ENCODE measurements around the gene RIMBP2. TPM values are rescaled to one million over a fixed set of nuclear protein-coding genes. Genes with fewer than 3 reads are reported as not detected.

Gene RIMBP2
- total RNA-seq, 1 donor from 2014 or later: 0.09 TPM

DNA sequence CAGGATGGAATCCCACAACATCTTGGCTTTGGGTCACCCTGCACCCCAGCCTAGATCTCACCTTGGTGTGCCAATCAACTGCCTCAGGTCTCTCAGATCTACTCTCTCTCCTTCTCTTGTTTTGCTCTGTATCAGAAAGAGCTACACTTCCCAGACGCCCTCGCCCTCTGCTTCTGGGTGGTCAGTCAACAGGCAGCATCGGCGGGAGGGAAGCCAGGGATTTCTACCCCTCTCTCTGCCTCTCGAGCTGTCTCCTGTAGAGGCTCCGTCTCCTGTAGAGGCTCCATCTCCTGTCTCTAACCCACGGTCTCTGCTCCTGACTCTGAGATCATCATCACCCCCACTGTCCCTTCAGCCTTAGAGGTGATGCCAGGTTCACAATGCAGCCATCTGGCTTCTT, 226.8 kb downstream of the RIMBP2 start:
- TF ChIP-seq, protein P1, sequence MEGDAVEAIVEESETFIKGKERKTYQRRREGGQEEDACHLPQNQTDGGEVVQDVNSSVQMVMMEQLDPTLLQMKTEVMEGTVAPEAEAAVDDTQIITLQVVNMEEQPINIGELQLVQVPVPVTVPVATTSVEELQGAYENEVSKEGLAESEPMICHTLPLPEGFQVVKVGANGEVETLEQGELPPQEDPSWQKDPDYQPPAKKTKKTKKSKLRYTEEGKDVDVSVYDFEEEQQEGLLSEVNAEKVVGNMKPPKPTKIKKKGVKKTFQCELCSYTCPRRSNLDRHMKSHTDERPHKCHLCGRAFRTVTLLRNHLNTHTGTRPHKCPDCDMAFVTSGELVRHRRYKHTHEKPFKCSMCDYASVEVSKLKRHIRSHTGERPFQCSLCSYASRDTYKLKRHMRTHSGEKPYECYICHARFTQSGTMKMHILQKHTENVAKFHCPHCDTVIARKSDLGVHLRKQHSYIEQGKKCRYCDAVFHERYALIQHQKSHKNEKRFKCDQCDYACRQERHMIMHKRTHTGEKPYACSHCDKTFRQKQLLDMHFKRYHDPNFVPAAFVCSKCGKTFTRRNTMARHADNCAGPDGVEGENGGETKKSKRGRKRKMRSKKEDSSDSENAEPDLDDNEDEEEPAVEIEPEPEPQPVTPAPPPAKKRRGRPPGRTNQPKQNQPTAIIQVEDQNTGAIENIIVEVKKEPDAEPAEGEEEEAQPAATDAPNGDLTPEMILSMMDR (IDR thresholded peaks at IDR 0.05): no peak
- Histone ChIP-seq H3K4me1 (no peaks in the 10 kb centered on the region), H3K27ac (no peak overlapping the region), H3K36me3 (no peaks in the 10 kb centered on the region), H3K9me3 (no peaks in the 10 kb centered on the region), H3K27me3 (no peaks in the 10 kb centered on the region), H3K4me3 (no peak overlapping the region)
- intact Hi-C loops (cut with DNase I): no loop called here
- ATAC-seq (no peak), DNase-seq (no peak)

DNA sequence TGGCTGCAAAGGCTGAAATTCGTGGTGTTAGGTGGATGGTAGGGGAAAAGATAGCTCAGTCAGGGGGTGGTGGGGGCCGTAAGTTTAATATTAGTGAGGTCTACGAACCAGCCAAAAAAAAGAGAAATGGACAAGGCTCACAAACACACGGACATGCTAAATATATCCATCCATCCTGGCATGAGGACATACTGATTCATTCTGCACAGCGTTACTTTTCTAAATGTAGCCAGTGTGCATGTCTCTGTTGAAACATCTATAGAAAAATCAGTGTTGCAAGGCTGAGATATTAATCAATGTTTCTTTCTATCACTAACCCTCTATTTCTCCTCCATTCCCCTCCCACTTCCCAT, 227.8 kb downstream of the RIMBP2 start:
- H3K4me3 ChIP-seq: no peak overlapping the region
- H3K27ac ChIP-seq: no peak overlapping the region
- H3K4me1 ChIP-seq: no peaks in the 10 kb centered on the region
- DNase-seq (no peak), ATAC-seq (no peak)
- no peaks in the 10 kb centered on the region for H3K9me3 ChIP-seq
- H3K27me3 ChIP-seq: no peaks in the 10 kb centered on the region
- H3K36me3 ChIP-seq: no peaks in the 10 kb centered on the region
- intact Hi-C loops (cut with DNase I): no loop called here
- TF ChIP-seq, protein P1 (IDR thresholded peaks at IDR 0.05): no peak

- Histone ChIP-seq H3K27me3 (no peaks in the 10 kb centered on the region), H3K4me1 (no peaks in the 10 kb centered on the region), H3K27ac (no peak overlapping the region), H3K36me3 (no peaks in the 10 kb centered on the region), H3K4me3 (no peak overlapping the region), H3K9me3 (no peaks in the 10 kb centered on the region)
- intact Hi-C loops (cut with DNase I): no loop called here
- TF ChIP-seq, protein P1 (IDR thresholded peaks at IDR 0.05): no peak
- DNase-seq: no peak
- no peak for ATAC-seq
Measured at GRCh38 chr12:130487636-130488357, 228.3 kb downstream of the RIMBP2 start.

DNA sequence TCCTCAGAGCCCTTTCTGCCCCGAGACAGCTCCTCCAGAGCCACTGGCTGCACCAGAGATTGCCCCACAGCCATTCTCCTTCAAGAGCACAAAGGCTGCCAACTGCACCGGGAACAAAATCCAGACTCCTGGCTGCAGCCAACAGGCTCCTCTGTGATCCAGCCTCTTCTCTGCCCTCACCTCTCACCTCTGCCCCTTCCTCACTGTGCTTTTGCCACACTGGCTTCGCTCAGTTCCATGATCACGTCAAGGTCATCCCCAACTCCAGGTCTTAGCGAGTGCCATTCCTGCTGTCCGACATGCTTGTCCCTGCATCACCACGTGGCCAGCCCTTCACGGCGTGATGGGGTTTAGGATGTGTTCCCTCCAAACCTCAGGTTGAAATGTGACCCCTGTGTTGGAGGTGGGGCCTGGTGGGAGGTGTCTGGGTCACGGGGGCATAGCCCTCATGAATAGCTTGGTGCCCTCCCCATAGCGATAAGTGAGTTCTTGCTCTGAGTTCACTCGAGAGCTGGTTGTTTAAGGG, 229.1 kb downstream of the RIMBP2 start:
- intact Hi-C loops (cut with DNase I): no loop called here
- H3K4me1 ChIP-seq: no peaks in the 10 kb centered on the region

GRCh38 chr12:130486146-130486435, 230.0 kb downstream of the RIMBP2 start:
- Histone ChIP-seq H3K27ac (no peak overlapping the region), H3K27me3 (peaks cover 5% of the 10 kb centered on the region), H3K4me1 (no peaks in the 10 kb centered on the region), H3K9me3 (no peaks in the 10 kb centered on the region), H3K4me3 (no peak overlapping the region), H3K36me3 (no peaks in the 10 kb centered on the region)
- DNase-seq (no peak), ATAC-seq (no peak)
- TF ChIP-seq, protein P1 (IDR thresholded peaks at IDR 0.05): no peak
- intact Hi-C loops (cut with DNase I): no loop called here

More for the DNA sequence above, 229.1 kb downstream of the RIMBP2 start:
- Histone ChIP-seq H3K9me3 (no peaks in the 10 kb centered on the region), H3K27me3 (peaks cover 4% of the 10 kb centered on the region), H3K36me3 (no peaks in the 10 kb centered on the region), H3K4me3 (no peak overlapping the region), H3K27ac (no peak overlapping the region)
- DNase-seq: no peak
- no peak for ATAC-seq
- TF ChIP-seq, protein P1 (IDR thresholded peaks at IDR 0.05): no peak
